ENCODE measurements around the gene THAP4.

Gene THAP4

DNA sequence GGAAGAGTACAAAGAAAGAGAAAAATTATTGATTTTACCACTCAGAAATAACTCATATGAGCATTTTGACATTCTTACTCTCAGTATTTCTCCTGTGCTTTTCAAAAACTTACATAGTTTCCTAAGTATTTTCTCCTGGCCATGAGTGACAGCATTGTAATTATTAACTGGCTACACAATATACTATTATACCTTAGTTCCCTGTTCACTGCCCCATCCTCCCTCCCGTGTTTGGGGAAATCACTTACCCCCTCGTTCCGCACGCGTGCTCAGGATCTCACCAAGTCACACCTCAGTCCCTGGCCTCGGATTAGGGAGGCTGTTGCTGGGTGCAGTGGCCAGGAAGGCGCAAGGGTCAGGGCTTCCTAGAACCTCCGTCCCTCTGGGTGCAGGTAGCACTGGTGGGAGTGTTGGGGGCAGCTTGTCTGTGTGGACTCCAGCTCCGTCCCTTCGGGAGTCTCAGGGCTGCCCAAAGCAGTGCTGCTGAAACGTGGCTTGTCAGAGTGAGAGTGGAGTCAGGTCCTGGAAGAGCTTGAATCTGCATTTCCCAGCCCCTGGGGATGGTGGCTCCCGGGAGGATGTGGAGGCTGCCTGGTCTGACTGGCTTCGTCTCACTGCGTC lies 23.7 kb upstream of the THAP4 start:
- in situ Hi-C loops (cut with MboI; ENCODE audit: low pct_unique_long_range_greater_than_20kb, low sequenced_read_pairs, unreplicated experiment) = no loop called here
- TF ChIP-seq, protein P1, sequence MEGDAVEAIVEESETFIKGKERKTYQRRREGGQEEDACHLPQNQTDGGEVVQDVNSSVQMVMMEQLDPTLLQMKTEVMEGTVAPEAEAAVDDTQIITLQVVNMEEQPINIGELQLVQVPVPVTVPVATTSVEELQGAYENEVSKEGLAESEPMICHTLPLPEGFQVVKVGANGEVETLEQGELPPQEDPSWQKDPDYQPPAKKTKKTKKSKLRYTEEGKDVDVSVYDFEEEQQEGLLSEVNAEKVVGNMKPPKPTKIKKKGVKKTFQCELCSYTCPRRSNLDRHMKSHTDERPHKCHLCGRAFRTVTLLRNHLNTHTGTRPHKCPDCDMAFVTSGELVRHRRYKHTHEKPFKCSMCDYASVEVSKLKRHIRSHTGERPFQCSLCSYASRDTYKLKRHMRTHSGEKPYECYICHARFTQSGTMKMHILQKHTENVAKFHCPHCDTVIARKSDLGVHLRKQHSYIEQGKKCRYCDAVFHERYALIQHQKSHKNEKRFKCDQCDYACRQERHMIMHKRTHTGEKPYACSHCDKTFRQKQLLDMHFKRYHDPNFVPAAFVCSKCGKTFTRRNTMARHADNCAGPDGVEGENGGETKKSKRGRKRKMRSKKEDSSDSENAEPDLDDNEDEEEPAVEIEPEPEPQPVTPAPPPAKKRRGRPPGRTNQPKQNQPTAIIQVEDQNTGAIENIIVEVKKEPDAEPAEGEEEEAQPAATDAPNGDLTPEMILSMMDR (IDR thresholded peaks at IDR 0.05; ENCODE audit: extremely low read depth, insufficient read depth, missing control alignments) = no peak

DNA sequence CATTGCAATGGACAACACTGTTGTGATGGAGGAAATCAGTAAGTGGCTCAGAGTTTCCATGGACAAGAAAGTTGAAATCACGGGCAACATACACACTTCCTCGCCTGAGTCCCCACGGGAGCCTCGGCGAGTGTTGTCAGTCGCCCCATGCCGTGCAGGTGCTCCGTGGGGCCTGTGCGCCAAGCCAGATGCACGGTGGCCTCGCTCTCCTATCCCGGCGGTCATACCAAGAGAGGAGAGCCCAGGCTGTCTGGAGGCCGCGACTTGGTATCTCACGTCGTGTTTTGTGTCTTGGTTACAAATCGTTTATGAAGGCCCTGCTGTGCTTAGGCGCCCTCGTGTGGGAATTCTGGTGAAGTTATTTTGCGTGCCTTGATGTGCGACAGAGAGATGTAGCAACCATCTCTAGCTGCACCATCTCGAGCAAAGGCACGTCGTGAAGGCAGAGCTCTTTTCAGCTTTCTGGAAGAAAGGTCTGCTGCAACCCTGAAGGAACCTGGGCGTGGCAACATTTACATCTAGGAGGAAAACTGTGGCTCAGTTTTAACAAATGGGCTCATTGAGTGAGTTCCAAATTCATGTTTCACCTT lies 22.3 kb upstream of the THAP4 start:
- no peak for DNase-seq (ENCODE audit: low spot score)
- in situ Hi-C loops (cut with MboI; ENCODE audit: low pct_unique_long_range_greater_than_20kb, low sequenced_read_pairs, unreplicated experiment) = no loop called here
- TF ChIP-seq, protein P1 (IDR thresholded peaks at IDR 0.05; ENCODE audit: extremely low read depth, insufficient read depth, missing control alignments) = peak; percentile 54

More for the DNA sequence above, 23.7 kb upstream of the THAP4 start:
- DNase-seq (ENCODE audit: low spot score) = no peak

DNA sequence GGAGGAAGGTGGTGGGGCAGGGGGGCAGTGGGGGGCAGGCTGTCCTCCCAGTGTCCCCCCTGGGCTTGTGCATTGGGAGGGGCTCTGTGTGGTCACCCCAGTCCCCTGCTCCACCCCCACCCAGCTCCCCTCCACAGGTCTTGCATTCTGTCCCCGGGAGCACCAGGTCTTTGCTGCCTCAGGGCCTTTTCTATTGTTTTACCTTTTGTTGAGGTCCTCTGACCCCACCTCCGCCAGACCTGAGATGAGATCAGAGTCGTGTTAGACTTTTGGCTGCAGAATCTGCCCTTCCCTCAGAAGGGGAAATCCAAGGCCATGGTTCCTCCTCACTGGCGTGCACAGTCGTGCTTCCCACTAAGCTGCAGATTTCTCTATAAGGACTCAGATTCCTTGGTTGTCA lies 21.3 kb upstream of the THAP4 start:
- no peak for DNase-seq (ENCODE audit: low spot score)
- TF ChIP-seq, protein P1 (IDR thresholded peaks at IDR 0.05; ENCODE audit: extremely low read depth, insufficient read depth, missing control alignments) = no peak
- in situ Hi-C loops (cut with MboI; ENCODE audit: low pct_unique_long_range_greater_than_20kb, low sequenced_read_pairs, unreplicated experiment) = no loop called here

DNA sequence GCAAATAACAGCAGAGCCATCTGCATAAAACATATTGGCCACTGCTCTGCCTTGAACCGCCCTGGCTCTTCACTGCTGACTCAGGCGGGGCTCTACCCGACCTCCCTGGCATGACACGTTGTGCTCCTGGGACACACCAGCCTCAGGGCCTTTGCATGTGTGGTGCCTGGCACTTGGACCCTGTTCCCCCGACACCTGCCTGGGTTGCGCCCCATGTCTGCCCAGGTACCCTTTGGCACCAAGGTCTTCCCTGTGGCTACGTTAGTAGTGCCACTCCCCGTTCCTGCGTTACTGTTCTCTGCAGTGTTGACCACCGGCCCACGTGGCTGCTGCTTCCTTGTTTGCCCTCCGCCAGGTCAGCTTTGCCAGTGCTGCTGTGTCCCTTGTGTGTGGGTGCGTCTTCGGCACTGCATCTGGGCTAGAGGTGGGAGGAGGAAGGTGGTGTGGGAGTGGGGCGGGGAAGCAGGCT lies 20.9 kb upstream of the THAP4 start:
- DNase-seq (ENCODE audit: low spot score) = no peak
- in situ Hi-C loops (cut with MboI; ENCODE audit: low pct_unique_long_range_greater_than_20kb, low sequenced_read_pairs, unreplicated experiment) = no loop called here
- TF ChIP-seq, protein P1 (IDR thresholded peaks at IDR 0.05; ENCODE audit: extremely low read depth, insufficient read depth, missing control alignments) = no peak

DNA sequence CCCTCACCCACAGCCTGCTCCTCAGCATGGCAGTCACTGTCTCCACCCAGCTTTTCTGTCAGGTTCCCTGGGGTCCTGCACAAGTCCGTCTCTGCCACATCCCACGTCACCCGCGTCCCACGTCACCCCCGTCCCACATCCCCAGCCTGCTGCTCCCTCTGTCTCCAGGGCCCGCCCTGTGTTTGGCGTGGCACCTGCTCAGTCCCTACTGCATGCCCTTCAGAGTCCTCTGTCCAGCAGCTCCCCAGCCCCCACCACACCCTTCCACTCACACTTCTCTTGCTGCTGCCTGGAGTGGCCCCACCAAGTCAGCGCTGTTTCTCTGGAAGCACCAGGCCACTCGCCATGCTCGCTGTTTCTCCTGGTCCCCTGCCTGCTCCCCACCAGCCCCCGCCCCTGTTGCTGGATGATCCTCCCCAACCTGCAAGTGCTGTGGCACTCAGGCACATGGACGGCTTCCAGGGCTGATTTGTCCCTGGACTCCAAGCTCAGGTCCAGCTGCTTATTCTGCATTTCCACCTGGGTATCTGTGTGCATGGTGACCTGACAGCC lies 19.3 kb upstream of the THAP4 start:
- TF ChIP-seq, protein P1 (IDR thresholded peaks at IDR 0.05; ENCODE audit: extremely low read depth, insufficient read depth, missing control alignments) = no peak
- in situ Hi-C loops (cut with MboI; ENCODE audit: low pct_unique_long_range_greater_than_20kb, low sequenced_read_pairs, unreplicated experiment) = no loop called here

DNA sequence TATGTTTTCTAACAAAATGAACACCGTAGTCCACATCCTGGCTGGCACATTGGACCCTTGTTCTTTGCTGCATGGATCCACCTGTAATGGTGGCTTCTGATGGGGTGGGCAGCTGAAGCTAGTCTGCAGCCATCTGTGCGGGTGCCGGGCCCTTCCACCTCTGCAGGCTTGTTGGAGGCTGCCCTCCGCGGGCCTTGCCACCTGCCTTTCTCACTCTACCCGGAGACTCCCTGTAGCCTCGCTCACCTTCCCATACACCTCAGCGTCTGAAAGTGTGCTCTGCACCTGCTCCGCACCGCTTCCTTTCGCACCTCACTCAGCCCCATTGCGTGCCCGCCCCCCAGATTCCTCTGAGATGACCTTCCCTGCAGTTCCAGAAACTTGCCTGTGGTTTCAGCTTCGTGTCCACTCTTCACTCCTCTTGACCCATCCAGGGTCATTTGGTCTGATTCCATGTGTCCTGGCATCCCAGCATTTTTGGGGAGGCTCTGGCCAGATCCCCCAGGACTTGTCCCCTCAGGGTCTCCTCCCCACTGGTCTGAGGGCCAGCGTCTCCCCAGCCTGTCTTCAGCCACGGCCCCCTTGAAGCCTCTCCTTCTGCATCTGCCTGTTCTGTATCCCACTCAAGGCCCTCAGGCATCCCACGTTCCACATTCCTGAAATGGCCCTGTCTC lies 18.7 kb upstream of the THAP4 start:
- DNase-seq (ENCODE audit: low spot score) = no peak
- in situ Hi-C loops (cut with MboI; ENCODE audit: low pct_unique_long_range_greater_than_20kb, low sequenced_read_pairs, unreplicated experiment) = no loop called here
- TF ChIP-seq, protein P1 (IDR thresholded peaks at IDR 0.05; ENCODE audit: extremely low read depth, insufficient read depth, missing control alignments) = no peak

More for the DNA sequence above, 19.3 kb upstream of the THAP4 start:
- DNase-seq (ENCODE audit: low spot score) = no peak
